ENCODE data around the gene ZSWIM7. TPM values are rescaled to one million over a fixed set of nuclear protein-coding genes. Genes with fewer than 3 reads are reported as not detected.
A peak's percentile ranks its signal among the peaks of the same experiment; 100 is the strongest.

ZSWIM7 gene
- total and polyA plus RNA-seq, 7 experiments from 2014 or later = 10.0 to 82.7 (median 39.0) TPM

GRCh38 chr17:15951368-15952047 lies 48.0 kb downstream of the ZSWIM7 start:
- intact Hi-C loops (cut with micrococcal nuclease) = no loop called here
- no peaks in the 10 kb centered on the region for H3K9me3 ChIP-seq (ENCODE audit: control insufficient read depth in 2 of 3, low read length in 3 of 3)
- CTCF ChIA-PET = no interaction called here

GRCh38 chr17:15947976-15948752 lies 51.3 kb downstream of the ZSWIM7 start:
- intact Hi-C loops (cut with micrococcal nuclease) = no loop called here
- H3K4me3 ChIP-seq (ENCODE audit: low read length) = no peak overlapping the region
- Mint-ChIP-seq H3K27me3 (peaks cover 18 to 39% (median 19%) of the 10 kb centered on the region in 5 donors), H3K36me3 (peaks cover 0 to 4% (median 0%) of the 10 kb centered on the region in 5 donors), H3K9me3 (no peaks in the 10 kb centered on the region), H3K4me3 (no peak overlapping the region), H3K4me1 (peaks cover 8 to 15% (median 9%) of the 10 kb centered on the region in 7 donors), H3K27ac (no peak overlapping the region)
- H3K36me3 ChIP-seq (ENCODE audit: control insufficient read depth in 2 of 3, insufficient read depth in 3 of 3, low read length in 3 of 3) = no peaks in the 10 kb centered on the region
- ChIA-PET POLR2A (no interaction called here), CTCF (no interaction called here)
- H3K9me3 ChIP-seq (ENCODE audit: control insufficient read depth in 2 of 3, low read length in 3 of 3) = no peaks in the 10 kb centered on the region
- no peak overlapping the region for H3K27ac ChIP-seq (ENCODE audit: low read depth, low read length)
- DNase-seq (no peak), ATAC-seq (no peak)
- H3K4me1 ChIP-seq (ENCODE audit: control insufficient read depth in 2 of 2, insufficient read depth in 2 of 2, low read length in 2 of 2) = no peaks in the 10 kb centered on the region
- peaks cover 0 to 7% of the 10 kb centered on the region in 2 donors for H3K27me3 ChIP-seq (ENCODE audit: control insufficient read depth in 2 of 2, insufficient read depth in 2 of 2, low read length in 2 of 2)

More at GRCh38 chr17:15951368-15952047, 48.0 kb downstream of the ZSWIM7 start:
- H3K4me3 Mint-ChIP-seq = no peak overlapping the region
- peaks cover 1 to 38% (median 3%) of the 10 kb centered on the region in 5 donors for H3K27me3 Mint-ChIP-seq
- POLR2A ChIA-PET = no interaction called here
- no peaks in the 10 kb centered on the region for H3K9me3 Mint-ChIP-seq
- no peak overlapping the region for H3K27ac Mint-ChIP-seq
- DNase-seq (no peak), ATAC-seq (no peak)
- H3K27me3 ChIP-seq (ENCODE audit: control insufficient read depth in 2 of 2, insufficient read depth in 2 of 2, low read length in 2 of 2) = no peaks in the 10 kb centered on the region
- H3K36me3 Mint-ChIP-seq = no peaks in the 10 kb centered on the region
- no peak overlapping the region for H3K27ac ChIP-seq (ENCODE audit: low read depth, low read length)
- no peaks in the 10 kb centered on the region for H3K36me3 ChIP-seq (ENCODE audit: control insufficient read depth in 2 of 3, insufficient read depth in 3 of 3, low read length in 3 of 3)
- peaks cover 0 to 6% (median 0%) of the 10 kb centered on the region in 7 donors for H3K4me1 Mint-ChIP-seq
- H3K4me1 ChIP-seq (ENCODE audit: control insufficient read depth in 2 of 2, insufficient read depth in 2 of 2, low read length in 2 of 2) = no peaks in the 10 kb centered on the region
- H3K4me3 ChIP-seq (ENCODE audit: low read length) = no peak overlapping the region

- POLR2A ChIA-PET = no interaction called here
- intact Hi-C loops (cut with micrococcal nuclease) = no loop called here
- no peak overlapping the region for H3K4me3 ChIP-seq (ENCODE audit: low read length)
- peaks cover 25 to 40% (median 25%) of the 10 kb centered on the region in 5 donors for H3K27me3 Mint-ChIP-seq
- no peaks in the 10 kb centered on the region for H3K36me3 ChIP-seq (ENCODE audit: control insufficient read depth in 2 of 3, insufficient read depth in 3 of 3, low read length in 3 of 3)
- H3K9me3 ChIP-seq (ENCODE audit: control insufficient read depth in 2 of 3, low read length in 3 of 3) = no peaks in the 10 kb centered on the region
- ATAC-seq (no peak), DNase-seq (no peak)
- no peaks in the 10 kb centered on the region for H3K4me1 ChIP-seq (ENCODE audit: control insufficient read depth in 2 of 2, insufficient read depth in 2 of 2, low read length in 2 of 2)
- H3K27me3 ChIP-seq (ENCODE audit: control insufficient read depth in 2 of 2, insufficient read depth in 2 of 2, low read length in 2 of 2) = peaks cover 0 to 7% of the 10 kb centered on the region in 2 donors
- H3K4me1 Mint-ChIP-seq = peaks cover 8 to 15% (median 9%) of the 10 kb centered on the region in 7 donors
- H3K27ac Mint-ChIP-seq = no peak overlapping the region
- H3K4me3 Mint-ChIP-seq = peak overlapping the region in 3 of 10 donors; percentile 57 to 97 (median 68)
- CTCF ChIA-PET = no interaction called here
- no peak overlapping the region for H3K27ac ChIP-seq (ENCODE audit: low read depth, low read length)
- H3K9me3 Mint-ChIP-seq = no peaks in the 10 kb centered on the region
- peaks cover 0 to 4% (median 0%) of the 10 kb centered on the region in 5 donors for H3K36me3 Mint-ChIP-seq
These were observed 52.2 kb downstream of the ZSWIM7 start for GRCh38 chr17:15947271-15947670.

GRCh38 chr17:15946611-15947120 lies 52.8 kb downstream of the ZSWIM7 start:
- ATAC-seq (no peak), DNase-seq (no peak)
- H3K27me3 ChIP-seq (ENCODE audit: control insufficient read depth in 2 of 2, insufficient read depth in 2 of 2, low read length in 2 of 2) = peaks cover 0 to 7% of the 10 kb centered on the region in 2 donors
- H3K4me3 ChIP-seq (ENCODE audit: low read length) = no peak overlapping the region
- peak overlapping the region in 7 of 10 donors; percentile 52 to 97 (median 65) for H3K4me3 Mint-ChIP-seq
- peaks cover 25 to 40% (median 26%) of the 10 kb centered on the region in 5 donors for H3K27me3 Mint-ChIP-seq
- no peaks in the 10 kb centered on the region for H3K9me3 ChIP-seq (ENCODE audit: control insufficient read depth in 2 of 3, low read length in 3 of 3)
- peaks cover 0 to 4% (median 0%) of the 10 kb centered on the region in 5 donors for H3K36me3 Mint-ChIP-seq
- H3K4me1 Mint-ChIP-seq = peaks cover 8 to 15% (median 9%) of the 10 kb centered on the region in 7 donors
- intact Hi-C loops (cut with micrococcal nuclease) = no loop called here
- H3K27ac ChIP-seq (ENCODE audit: low read depth, low read length) = no peak overlapping the region
- CTCF ChIA-PET = no interaction called here
- no peak overlapping the region for H3K27ac Mint-ChIP-seq
- H3K36me3 ChIP-seq (ENCODE audit: control insufficient read depth in 2 of 3, insufficient read depth in 3 of 3, low read length in 3 of 3) = no peaks in the 10 kb centered on the region
- POLR2A ChIA-PET = no interaction called here
- no peaks in the 10 kb centered on the region for H3K4me1 ChIP-seq (ENCODE audit: control insufficient read depth in 2 of 2, insufficient read depth in 2 of 2, low read length in 2 of 2)
- no peaks in the 10 kb centered on the region for H3K9me3 Mint-ChIP-seq

GRCh38 chr17:15945527-15946191 lies 53.8 kb downstream of the ZSWIM7 start:
- H3K4me1 ChIP-seq (ENCODE audit: control insufficient read depth in 2 of 2, insufficient read depth in 2 of 2, low read length in 2 of 2) = no peaks in the 10 kb centered on the region
- ChIA-PET CTCF (interaction anchor here (1.1 kb wide), 1 partner anchor 51 kb away, joined by 4 read pairs; no protein-coding TSS in a partner anchor), POLR2A (no interaction called here)
- intact Hi-C loops (cut with micrococcal nuclease) = loop anchor here (1.0 kb wide), 3 partner anchors 14 to 54 kb away; partner anchors contain the start of genes TTC19 (in 1 of the 2) and ZSWIM7 (in 1 of the 2)
- ATAC-seq (peak; percentile 31), DNase-seq (peak in 3 of 9 donors; percentile 16 to 47 (median 21))
- Mint-ChIP-seq H3K27ac (no peak overlapping the region), H3K36me3 (peaks cover 0 to 4% (median 1%) of the 10 kb centered on the region in 5 donors), H3K27me3 (peaks cover 25 to 47% (median 27%) of the 10 kb centered on the region in 5 donors), H3K4me3 (peak overlapping the region; percentile 78 to 97 (median 82)), H3K4me1 (peaks cover 8 to 15% (median 9%) of the 10 kb centered on the region in 7 donors), H3K9me3 (no peaks in the 10 kb centered on the region)
- peak overlapping the region; percentile 60 for H3K4me3 ChIP-seq (ENCODE audit: low read length)
- H3K27ac ChIP-seq (ENCODE audit: low read depth, low read length) = no peak overlapping the region
- H3K9me3 ChIP-seq (ENCODE audit: control insufficient read depth in 2 of 3, low read length in 3 of 3) = no peaks in the 10 kb centered on the region
- peaks cover 0 to 7% of the 10 kb centered on the region in 2 donors for H3K27me3 ChIP-seq (ENCODE audit: control insufficient read depth in 2 of 2, insufficient read depth in 2 of 2, low read length in 2 of 2)
- no peaks in the 10 kb centered on the region for H3K36me3 ChIP-seq (ENCODE audit: control insufficient read depth in 2 of 3, insufficient read depth in 3 of 3, low read length in 3 of 3)

Data from naive thymus-derived CD4-positive, alpha-beta T cell (primary cell).